NCI-H774 (cell line): Measurements from ENCODE around the gene ZNF567.
"Not testable (repeated sequence)": the region's sequence is repeated elsewhere in the genome, so short reads cannot be mapped to it uniquely, and the experiment has no call there.

Experiments used
- DNase-seq: peaks from one replicate; lab custom pipeline; 2025; lab: John Stamatoyannopoulos, UW

ZNF567 gene

GRCh38 chr19:36687214-36688056 lies at the start of gene ZNF567:
ZNF567 (plus strand) TSS chr19:36687612; CDS start chr19:36694868, 7,256 bp downstream.
- peak; percentile 94 for DNase-seq

GRCh38 chr19:36638862-36639510 lies 48.4 kb upstream of the ZNF567 start:
- no peak for DNase-seq

GRCh38 chr19:36646746-36647145 lies 40.7 kb upstream of the ZNF567 start:
- DNase-seq, result no peak

- DNase-seq, result no peak
Measured at GRCh38 chr19:36652958-36653357, 34.5 kb upstream of the ZNF567 start.

- DNase-seq, result no peak
Measured at GRCh38 chr19:36665832-36666231, 21.6 kb upstream of the ZNF567 start.

GRCh38 chr19:36668646-36669045 lies 18.8 kb upstream of the ZNF567 start:
- no peak for DNase-seq

GRCh38 chr19:36672368-36672767 lies 15.0 kb upstream of the ZNF567 start:
- no peak for DNase-seq

- DNase-seq, result no peak
Measured at GRCh38 chr19:36674201-36674600, 13.2 kb upstream of the ZNF567 start.

- no peak for DNase-seq
Measured at GRCh38 chr19:36679455-36679854, 8.0 kb upstream of the ZNF567 start.

GRCh38 chr19:36685835-36686234 lies 1.6 kb upstream of the ZNF567 start:
- DNase-seq, result no peak

- DNase-seq, result no peak
Measured at GRCh38 chr19:36686365-36687213, 823 bp upstream of the ZNF567 start.

- no peak for DNase-seq
Measured at GRCh38 chr19:36688058-36688457, 646 bp downstream of the ZNF567 start.

- no peak for DNase-seq
Measured at GRCh38 chr19:36707134-36707533, 19.7 kb downstream of the ZNF567 start.

GRCh38 chr19:36709423-36709822 lies 22.0 kb downstream of the ZNF567 start:
- DNase-seq, result no peak

- DNase-seq, result no peak
Measured at GRCh38 chr19:36719687-36720556, 32.5 kb downstream of the ZNF567 start.

GRCh38 chr19:36736166-36736565 lies 48.8 kb downstream of the ZNF567 start:
- not testable (repeated sequence) for DNase-seq

- DNase-seq, result no peak
Measured at GRCh38 chr19:36745870-36746269, 58.5 kb downstream of the ZNF567 start.

GRCh38 chr19:36747750-36748149 lies 60.3 kb downstream of the ZNF567 start:
- DNase-seq, result no peak

- DNase-seq, result no peak
Measured at GRCh38 chr19:36748431-36749275, 61.2 kb downstream of the ZNF567 start.

- DNase-seq, result not testable (repeated sequence)
Measured at GRCh38 chr19:36749613-36750012, 62.2 kb downstream of the ZNF567 start.
